IPS-NIHi11 (cell line): Measurements from ENCODE around the gene SRP72.

Experiments
- DNase-seq: peaks from one replicate; pipeline ENCODE4 v3.0.0; 2012; ENCODE audit warnings: mixed read lengths, low spot score

The SRP72 gene

DNA sequence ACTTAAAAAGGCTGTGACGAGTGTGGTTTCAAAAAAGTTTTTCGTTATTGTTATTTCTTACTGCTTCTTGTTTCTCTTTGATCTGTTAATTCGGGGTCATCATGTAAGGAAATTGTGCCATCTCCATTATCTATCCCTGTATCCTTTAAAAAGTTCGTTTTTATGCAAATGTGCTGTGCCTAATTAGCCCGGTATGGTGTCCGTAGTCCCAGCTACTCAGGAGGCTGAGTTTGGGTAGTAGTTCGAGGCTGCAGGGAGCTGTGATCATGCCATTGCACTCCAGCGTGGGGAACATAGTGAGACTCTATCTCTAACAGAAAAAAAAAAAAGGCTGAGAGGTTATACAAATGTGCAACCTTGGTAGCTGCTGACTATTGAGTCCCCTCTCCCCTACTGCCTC is 83.2 kb downstream of the SRP72 start:
- no peak for DNase-seq

- no peak for DNase-seq
These were observed 84.1 kb downstream of the SRP72 start for GRCh38 chr4:56551516-56551915.

DNA sequence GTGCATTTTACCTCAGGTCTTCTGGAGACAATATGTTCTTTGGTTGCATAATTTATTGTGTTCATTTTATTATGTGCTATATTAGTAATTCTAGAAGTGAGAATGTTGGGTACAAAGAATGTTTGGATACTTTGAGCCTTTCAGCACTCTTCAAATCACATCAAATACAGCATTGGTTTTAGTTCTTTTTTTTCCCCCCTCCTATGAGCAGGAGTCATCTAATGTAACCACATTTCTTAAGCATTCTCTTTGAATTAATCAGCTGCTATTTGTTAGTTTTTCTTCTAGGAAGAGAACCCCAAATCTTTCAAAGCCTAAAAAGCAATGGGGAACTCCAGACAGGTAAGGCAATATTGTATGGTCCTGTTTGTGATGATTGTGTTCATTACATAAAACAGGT is 84.9 kb downstream of the SRP72 start:
- DNase-seq = no peak
